Measurements from ENCODE around the gene LRRC55. TPM values are rescaled to one million over a fixed set of nuclear protein-coding genes. Genes with fewer than 3 reads are reported as not detected.

LRRC55 gene
- total RNA-seq, 2 donors from 2014 or later, result 0.10 to 0.27 TPM

GRCh38 chr11:57207168-57207567 is 25.4 kb downstream of the LRRC55 start:
- intact Hi-C loops (cut with DNase I), result no loop called here
- no peaks in the 10 kb centered on the region for H3K36me3 ChIP-seq

GRCh38 chr11:57210781-57211180 is 29.0 kb downstream of the LRRC55 start:
- Histone ChIP-seq H3K27ac (no peak overlapping the region), H3K4me3 (no peak overlapping the region), H3K9me3 (no peaks in the 10 kb centered on the region), H3K27me3 (no peaks in the 10 kb centered on the region), H3K36me3 (no peaks in the 10 kb centered on the region), H3K9ac (ENCODE audit: low read depth in 2 of 2, low read length in 2 of 2) (no peak overlapping the region), H3K4me1 (no peaks in the 10 kb centered on the region)
- intact Hi-C loops (cut with DNase I), result no loop called here
- DNase-seq, result no peak
- no peak for TF ChIP-seq CTCF (IDR thresholded peaks at IDR 0.05)

More at GRCh38 chr11:57207168-57207567, 25.4 kb downstream of the LRRC55 start:
- Histone ChIP-seq H3K4me1 (no peaks in the 10 kb centered on the region), H3K9me3 (no peaks in the 10 kb centered on the region), H3K27me3 (no peaks in the 10 kb centered on the region), H3K9ac (ENCODE audit: low read depth in 2 of 2, low read length in 2 of 2) (no peak overlapping the region), H3K4me3 (no peak overlapping the region), H3K27ac (no peak overlapping the region)
- no peak for DNase-seq
- TF ChIP-seq CTCF (IDR thresholded peaks at IDR 0.05), result no peak

- no peak for DNase-seq
- no peak for TF ChIP-seq CTCF (IDR thresholded peaks at IDR 0.05)
- no peak overlapping the region for H3K27ac ChIP-seq
These were observed 31.8 kb downstream of the LRRC55 start for GRCh38 chr11:57213342-57214097.

GRCh38 chr11:57214098-57214417 is 32.3 kb downstream of the LRRC55 start:
- TF ChIP-seq CTCF (IDR thresholded peaks at IDR 0.05), result no peak
- no peaks in the 10 kb centered on the region for H3K4me1 ChIP-seq
- no peak overlapping the region for H3K9ac ChIP-seq (ENCODE audit: low read depth in 2 of 2, low read length in 2 of 2)
- H3K4me3 ChIP-seq, result no peak overlapping the region
- no peak overlapping the region for H3K27ac ChIP-seq
- H3K27me3 ChIP-seq, result no peaks in the 10 kb centered on the region
- no peaks in the 10 kb centered on the region for H3K36me3 ChIP-seq
- no peak for DNase-seq
- intact Hi-C loops (cut with DNase I), result no loop called here
- no peaks in the 10 kb centered on the region for H3K9me3 ChIP-seq

More at GRCh38 chr11:57213342-57214097, 31.8 kb downstream of the LRRC55 start:
- intact Hi-C loops (cut with DNase I), result no loop called here
- Histone ChIP-seq H3K27me3 (no peaks in the 10 kb centered on the region), H3K4me1 (no peaks in the 10 kb centered on the region), H3K36me3 (no peaks in the 10 kb centered on the region), H3K9ac (ENCODE audit: low read depth in 2 of 2, low read length in 2 of 2) (no peak overlapping the region), H3K4me3 (no peak overlapping the region), H3K9me3 (no peaks in the 10 kb centered on the region)

GRCh38 chr11:57214494-57214893 is 32.7 kb downstream of the LRRC55 start:
- H3K36me3 ChIP-seq, result no peaks in the 10 kb centered on the region
- H3K4me1 ChIP-seq, result no peaks in the 10 kb centered on the region
- no peak for TF ChIP-seq CTCF (IDR thresholded peaks at IDR 0.05)
- no peak for DNase-seq
- no peak overlapping the region for H3K4me3 ChIP-seq
- no peak overlapping the region for H3K27ac ChIP-seq
- H3K27me3 ChIP-seq, result no peaks in the 10 kb centered on the region
- intact Hi-C loops (cut with DNase I), result no loop called here
- H3K9ac ChIP-seq (ENCODE audit: low read depth in 2 of 2, low read length in 2 of 2), result no peak overlapping the region
- no peaks in the 10 kb centered on the region for H3K9me3 ChIP-seq
